Uterus (tissue), 4 donors: ENCODE results near the gene SKOR1. TPM values are rescaled to one million over a fixed set of nuclear protein-coding genes. Genes with fewer than 3 reads are reported as not detected.

Experiments used
- DNase-seq, 2 donors: peaks; one replicate each; pipeline ENCODE4 v3.0.0-alpha.2; 2019 to 2020
- H3K27ac ChIP-seq, 2 donors: fragments of 200-600 bp; sonication (generic); 1 replicate in 1 of 2; 2 replicates in 1 of 2; pipeline ENCODE4 v1.5.1; 2016 to 2018
- H3K27me3 ChIP-seq, 2 donors: fragments of 200-600 bp; sonication (generic); one replicate each; pipeline ENCODE4 v1.5.1; 2018 to 2019; ENCODE audit warnings: control low read depth in 1 of 2
- H3K36me3 ChIP-seq, 2 donors: fragments of 200-600 bp; sonication (generic); one replicate each; pipeline ENCODE4 v1.5.1; 2019; ENCODE audit warnings: control low read depth in 1 of 2
- H3K4me1 ChIP-seq, 2 donors: fragments of 200-600 bp; sonication (generic); one replicate each; pipeline ENCODE4 v1.5.1; 2018 to 2019; ENCODE audit warnings: control low read depth in 1 of 2
- H3K4me3 ChIP-seq, 2 donors: fragments of 200-600 bp; sonication (generic); 1 replicate in 1 of 2; 2 replicates in 1 of 2; pipeline ENCODE4 v1.5.1; 2018 to 2019; ENCODE audit warnings: mild to moderate bottlenecking in 1 of 2
- H3K9me3 ChIP-seq, 2 donors: fragments of 200-600 bp; sonication (generic); one replicate each; pipeline ENCODE4 v1.5.1; 2019; ENCODE audit warnings: control low read depth in 1 of 2
- CTCF ChIP-seq, 4 experiments: fragments of 200-600 bp in 2 of 4; fragments of 450-650 bp in 2 of 4; sonication (generic) in 2 of 4; IDR thresholded peaks; one replicate each; pipeline ENCODE4 v1.5.1; 2016 to 2019; ENCODE audit warnings: antibody characterized with exemption in 4 of 4, mild to moderate bottlenecking in 2 of 4, moderate library complexity in 1 of 4
- POLR2A ChIP-seq, 2 donors: fragments of 450-650 bp; IDR thresholded peaks; one replicate each; pipeline ENCODE4 v1.6.1; 2016; ENCODE audit warnings: antibody characterized with exemption in 2 of 2, mild to moderate bottlenecking in 1 of 2, moderate library complexity in 1 of 2
- intact Hi-C: fragments of 100-400 bp; cut with DNase I; formaldehyde crosslinking; loops from one replicate; pipeline ENCODE4 v1.15.1; 2023; ENCODE audit warnings: low total_unique reads
- total RNA-seq, 4 donors: library from RNA; depleted of rRNA in 3 of 4; stranded (reverse); fragments of >200 nt in 3 of 4; gene quantifications; one replicate each; pipeline versions ENCODE4 v1.1.0 to v1.2.4, GENCODE V29; 2014 to 2023
- donor health status: DM: yes; HTN: yes; CAD: no.

Gene SKOR1
- total RNA-seq, 4 donors from 2014 or later = 0.35 to 1.7 (median 0.77) TPM; not detected in 1

GRCh38 chr15:67879440-67880129 is 54.3 kb downstream of the SKOR1 start:
- intact Hi-C loops = no loop called here
- Histone ChIP-seq H3K4me1 (peaks cover 0 to 5% of the 10 kb centered on the region in 2 donors), H3K27me3 (no peaks in the 10 kb centered on the region), H3K27ac (no peak overlapping the region), H3K36me3 (no peaks in the 10 kb centered on the region), H3K9me3 (no peaks in the 10 kb centered on the region), H3K4me3 (no peak overlapping the region)
- no peak for DNase-seq
- TF ChIP-seq POLR2A (IDR thresholded peaks at IDR 0.05) (no peak), CTCF (IDR thresholded peaks at IDR 0.05) (no peak)

GRCh38 chr15:67880651-67881182 is 55.4 kb downstream of the SKOR1 start:
- H3K9me3 ChIP-seq = no peaks in the 10 kb centered on the region
- intact Hi-C loops = no loop called here
- DNase-seq = peak in 1 of 2 donors; percentile 34

GRCh38 chr15:67882487-67883233 is 57.4 kb downstream of the SKOR1 start:
- H3K27me3 ChIP-seq = no peaks in the 10 kb centered on the region
- peak overlapping the region; percentile 73 for H3K27ac ChIP-seq
- DNase-seq = peak in 1 of 2 donors; percentile 28
- H3K4me1 ChIP-seq = peaks cover 0 to 5% of the 10 kb centered on the region in 2 donors
- no peak overlapping the region for H3K4me3 ChIP-seq
- no peaks in the 10 kb centered on the region for H3K9me3 ChIP-seq
- TF ChIP-seq CTCF (IDR thresholded peaks at IDR 0.05) (no peak), POLR2A (IDR thresholded peaks at IDR 0.05) (no peak)
- H3K36me3 ChIP-seq = no peaks in the 10 kb centered on the region
- intact Hi-C loops = no loop called here

More at GRCh38 chr15:67880651-67881182, 55.4 kb downstream of the SKOR1 start:
- no peak overlapping the region for H3K27ac ChIP-seq
- no peaks in the 10 kb centered on the region for H3K36me3 ChIP-seq
- H3K4me3 ChIP-seq = no peak overlapping the region
- no peaks in the 10 kb centered on the region for H3K27me3 ChIP-seq
- TF ChIP-seq CTCF (IDR thresholded peaks at IDR 0.05) (no peak), POLR2A (IDR thresholded peaks at IDR 0.05) (no peak)
- peaks cover 0 to 5% of the 10 kb centered on the region in 2 donors for H3K4me1 ChIP-seq

- intact Hi-C loops = no loop called here
- no peaks in the 10 kb centered on the region for H3K9me3 ChIP-seq
- peak overlapping the region; percentile 73 for H3K27ac ChIP-seq
- H3K4me3 ChIP-seq = no peak overlapping the region
- peaks cover 0 to 5% of the 10 kb centered on the region in 2 donors for H3K4me1 ChIP-seq
- TF ChIP-seq POLR2A (IDR thresholded peaks at IDR 0.05) = no peak
- no peak for TF ChIP-seq CTCF (IDR thresholded peaks at IDR 0.05)
- H3K36me3 ChIP-seq = no peaks in the 10 kb centered on the region
- H3K27me3 ChIP-seq = no peaks in the 10 kb centered on the region
- no peak for DNase-seq
Measured at GRCh38 chr15:67883234-67883773, 58.0 kb downstream of the SKOR1 start.
